HG03342 (cell line): ENCODE data around the gene KCND3.

Experiments
- ATAC-seq: cut with Tn5 transposase; IDR thresholded peaks from one replicate; pipeline ENCODE4 v1.9.1; 2021; ENCODE audit warnings: mild to moderate bottlenecking, moderate library complexity; ENCODE audit not compliant: unreplicated experiment

Gene KCND3

DNA sequence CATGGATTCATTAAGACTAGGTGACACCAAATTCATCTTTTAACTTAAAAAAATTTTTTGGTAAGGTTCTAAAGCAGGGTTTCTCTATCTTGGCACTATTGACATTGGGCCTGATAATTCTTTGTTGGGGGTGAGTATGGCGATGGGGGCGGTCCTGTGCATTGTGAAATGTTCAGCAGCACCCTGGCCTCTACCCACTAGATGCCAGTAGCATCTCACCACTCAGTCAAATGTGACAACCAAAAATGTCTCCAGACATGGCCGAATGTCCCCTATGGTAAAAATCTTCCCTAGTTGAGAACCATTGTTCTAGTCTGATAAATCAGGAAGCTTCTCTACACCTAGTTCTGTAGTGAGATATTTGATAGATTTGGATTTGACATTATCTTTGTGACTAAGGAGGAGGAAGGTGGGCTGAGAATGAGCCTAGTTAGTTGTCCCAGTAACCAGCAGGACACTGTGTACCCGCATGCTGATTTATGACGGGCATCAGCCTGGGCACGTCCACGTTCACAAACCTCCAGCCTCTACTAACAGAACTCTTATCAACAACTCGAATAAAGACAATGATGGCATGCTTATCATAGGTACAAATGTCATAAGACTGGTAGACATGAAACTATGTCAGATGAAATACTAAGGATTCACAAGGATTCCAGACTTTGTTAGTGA, 104.6 kb downstream of the KCND3 start:
- no peak for ATAC-seq

DNA sequence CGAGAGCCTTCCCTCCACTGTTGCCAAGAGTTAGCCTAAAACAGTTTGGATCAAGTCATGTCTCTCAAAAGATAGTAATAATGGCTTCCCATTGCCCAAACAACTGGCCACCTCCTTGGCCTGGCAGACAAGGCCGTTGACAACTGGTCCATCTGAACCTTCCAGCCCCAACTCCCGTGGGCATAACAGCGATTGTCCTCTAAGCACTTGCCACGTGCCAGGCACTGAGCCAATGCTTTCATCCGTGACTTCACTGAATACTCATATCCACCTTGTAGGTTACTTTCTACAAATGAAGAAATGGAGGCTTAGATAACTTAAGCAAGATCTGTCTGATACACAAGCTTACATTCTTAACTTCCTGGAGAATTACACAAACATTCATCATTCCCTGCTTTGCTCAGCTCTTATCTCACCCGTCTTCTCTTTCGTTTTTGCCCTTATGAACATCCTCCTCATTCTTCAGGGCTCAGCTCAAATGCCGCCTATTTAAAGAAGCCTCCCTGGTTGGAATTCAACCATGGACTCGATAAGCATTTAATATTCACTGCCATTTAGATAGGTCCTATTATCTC, 106.4 kb downstream of the KCND3 start:
- no peak for ATAC-seq

DNA sequence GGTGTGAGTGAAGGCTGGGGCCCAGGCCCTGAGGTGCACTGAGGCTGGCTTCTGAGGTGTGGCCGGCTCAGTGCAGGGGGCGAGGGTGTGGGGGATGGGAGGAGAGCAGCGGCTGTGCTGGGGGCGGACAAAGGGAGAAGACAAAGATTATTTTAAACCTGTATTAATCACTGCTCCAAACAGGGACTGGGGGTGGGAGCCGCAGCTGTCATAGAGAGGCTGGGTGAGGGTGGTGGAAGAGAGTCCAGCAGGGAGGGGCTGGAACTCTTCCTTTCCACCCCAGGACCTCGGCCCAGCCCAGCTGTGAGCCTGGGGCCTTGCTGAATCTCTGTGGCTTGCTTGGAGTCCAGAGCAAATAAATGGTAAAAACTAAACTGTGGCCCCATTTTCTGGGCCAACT, 106.9 kb downstream of the KCND3 start:
- ATAC-seq: no peak

DNA sequence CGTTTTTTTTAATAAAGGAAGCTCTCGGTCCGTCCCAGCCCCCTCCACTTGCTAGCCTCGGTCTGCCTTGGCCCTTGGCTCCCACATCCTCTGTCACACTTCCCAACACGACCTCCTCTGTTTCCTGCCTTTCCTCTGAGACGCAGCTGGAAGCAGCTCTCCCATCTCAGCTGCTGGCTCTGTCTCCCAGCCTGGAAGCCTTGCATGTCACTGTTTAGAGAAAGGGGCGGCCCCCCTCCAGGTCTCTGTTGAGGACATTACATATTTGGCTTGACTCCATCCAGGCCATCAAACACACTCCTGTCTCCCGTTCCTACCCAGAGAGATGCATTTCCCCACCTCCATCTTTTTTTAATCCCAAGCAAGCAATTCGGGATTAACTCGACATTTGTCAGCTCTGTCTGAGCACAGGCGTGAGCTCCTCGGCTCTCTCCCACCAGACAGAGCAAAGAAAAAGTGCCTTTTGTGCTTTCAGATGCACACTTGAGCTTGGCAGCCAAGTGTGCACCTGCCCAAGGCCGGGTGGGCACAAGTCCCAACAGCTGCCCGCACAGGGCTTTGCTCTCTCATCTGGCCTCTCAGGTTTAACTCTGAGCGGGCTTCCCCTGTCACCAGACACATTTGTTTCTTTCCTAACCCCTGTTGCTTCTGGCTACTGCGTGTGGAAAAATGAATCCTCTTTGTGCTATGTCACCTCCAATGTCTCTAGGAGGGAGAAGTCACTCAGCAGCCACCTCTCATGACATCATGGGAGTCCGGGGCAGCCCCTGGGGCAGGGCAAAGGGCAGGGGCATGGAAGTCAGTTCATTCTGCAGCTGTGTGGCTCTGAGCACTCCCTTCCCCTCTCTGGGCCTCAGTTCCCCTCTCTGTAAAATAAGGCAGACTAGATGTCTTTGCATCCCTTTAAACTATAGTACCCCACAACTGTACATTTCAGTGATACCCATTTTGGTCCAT, 108.3 kb downstream of the KCND3 start:
- ATAC-seq: no peak

DNA sequence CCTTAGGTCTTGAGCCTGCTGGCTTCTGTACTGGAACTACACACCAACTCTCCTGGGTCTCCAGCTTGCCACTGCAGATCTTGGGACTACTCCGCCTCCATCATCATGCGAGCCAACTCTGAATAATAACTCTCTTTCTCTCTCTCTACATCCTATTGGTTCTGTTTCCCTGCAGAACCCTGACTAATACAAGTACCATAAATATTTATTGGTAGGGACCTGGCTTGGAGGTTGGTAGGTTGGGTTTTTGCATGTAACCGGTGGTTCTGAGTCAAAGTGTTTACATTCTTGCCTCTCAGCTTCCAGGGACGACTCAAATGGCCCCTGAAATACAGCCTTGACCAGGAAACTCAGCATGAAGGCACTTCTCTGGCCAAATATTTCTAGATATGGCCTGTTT, 110.4 kb downstream of the KCND3 start:
- no peak for ATAC-seq

DNA sequence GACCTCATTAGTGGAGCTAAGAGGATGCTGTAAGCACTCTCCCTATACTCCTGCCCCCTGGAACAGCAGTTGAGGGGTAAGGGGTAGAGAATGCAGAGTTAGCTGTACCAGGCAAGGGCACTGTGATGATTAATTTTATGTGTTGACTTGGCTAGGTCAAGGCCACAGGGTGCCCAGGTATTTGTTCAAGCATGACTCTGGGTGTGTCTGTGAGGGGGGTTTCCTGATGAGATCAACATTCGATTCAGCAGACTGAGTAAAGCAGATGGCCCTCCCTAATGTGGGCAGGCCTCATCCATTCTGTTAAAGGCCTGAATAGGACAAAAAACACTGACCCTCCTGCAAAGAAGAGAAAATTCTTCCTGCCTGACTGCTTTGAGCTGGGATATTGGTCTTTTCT, 110.8 kb downstream of the KCND3 start:
- ATAC-seq: no peak

DNA sequence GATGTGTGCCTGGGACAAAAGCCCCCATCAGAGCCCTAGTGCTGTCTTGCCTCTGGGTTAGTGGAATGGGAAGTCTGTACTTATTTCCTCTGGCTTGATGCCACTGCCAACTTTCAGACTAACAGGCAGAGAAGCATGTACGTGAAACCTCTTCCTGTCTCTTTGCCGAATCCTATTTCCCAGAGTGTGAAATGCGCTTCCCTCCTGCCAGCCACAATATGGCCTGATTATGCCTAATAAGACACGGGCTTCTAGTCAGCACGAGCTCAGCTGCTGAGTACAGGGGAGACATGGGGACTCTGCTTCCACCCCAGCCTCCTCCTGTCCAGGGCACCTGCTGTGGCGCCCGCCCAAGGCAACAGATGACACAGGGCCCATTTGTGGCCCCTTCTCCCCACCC, 111.4 kb downstream of the KCND3 start:
- ATAC-seq: no peak

DNA sequence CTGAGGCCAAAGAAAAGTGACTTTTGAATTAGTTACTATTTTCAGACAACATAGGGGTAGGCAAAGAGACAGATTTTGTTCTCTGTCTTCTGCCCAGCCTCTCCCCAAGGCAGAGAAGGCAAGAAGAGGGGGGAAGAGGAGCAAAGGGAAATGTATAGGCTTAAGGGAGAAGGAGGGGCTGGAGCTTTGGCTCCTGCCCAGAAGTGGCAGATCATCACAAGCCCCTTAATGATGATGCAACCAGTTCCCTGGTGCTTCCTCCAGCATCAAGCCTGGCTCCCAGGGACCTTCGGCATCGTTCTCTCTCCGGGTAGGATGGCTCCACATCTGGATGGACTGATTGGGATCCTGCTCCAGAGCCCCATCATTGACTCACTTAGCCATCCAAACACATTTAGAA, 112.8 kb downstream of the KCND3 start:
- ATAC-seq: no peak

DNA sequence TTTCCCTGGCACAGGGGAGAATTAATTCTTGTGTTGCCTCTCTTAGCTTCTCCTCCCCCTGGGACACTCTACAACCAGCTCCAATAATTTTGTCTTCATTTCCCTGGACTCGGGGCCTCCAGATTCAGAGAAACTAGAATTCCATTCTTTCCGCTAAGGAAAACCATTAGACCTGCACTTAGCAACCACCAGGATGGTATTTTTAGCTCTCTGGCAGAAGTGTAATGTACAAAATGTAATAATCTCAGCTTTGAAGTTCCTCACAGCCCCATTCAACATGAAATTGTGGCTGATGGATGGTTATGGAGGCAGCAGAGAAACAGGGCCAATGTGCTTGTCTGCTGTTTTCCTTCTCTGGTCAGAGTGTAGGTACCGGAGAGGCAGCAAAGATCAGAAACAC, 113.8 kb downstream of the KCND3 start:
- no peak for ATAC-seq

DNA sequence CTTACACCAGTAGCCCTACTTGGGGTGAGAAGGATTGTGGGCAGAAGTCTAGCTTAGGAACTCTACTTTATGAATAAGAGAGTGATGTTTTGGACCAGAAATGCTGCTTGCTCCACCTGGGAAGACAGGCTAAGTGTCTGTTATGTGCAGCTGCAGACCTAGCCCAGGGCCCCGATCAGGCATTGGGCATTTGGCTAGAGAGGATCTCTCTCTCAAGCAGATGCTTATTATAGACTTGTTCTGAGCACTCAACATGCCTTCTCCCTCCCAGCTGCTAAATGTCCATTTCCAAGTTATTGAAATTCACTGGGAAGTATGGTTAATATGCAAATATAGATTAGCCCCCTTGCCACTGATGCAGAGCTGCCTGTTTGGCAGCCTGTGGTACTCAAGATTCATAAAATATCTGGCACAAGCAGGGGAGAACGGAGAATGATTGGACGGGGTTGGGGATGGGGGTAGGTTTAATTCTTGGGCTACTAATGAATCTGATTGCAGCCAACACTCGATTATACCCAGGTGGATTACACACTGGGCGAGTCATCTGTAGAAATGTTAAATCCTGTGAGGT, 115.9 kb downstream of the KCND3 start:
- ATAC-seq: no peak

DNA sequence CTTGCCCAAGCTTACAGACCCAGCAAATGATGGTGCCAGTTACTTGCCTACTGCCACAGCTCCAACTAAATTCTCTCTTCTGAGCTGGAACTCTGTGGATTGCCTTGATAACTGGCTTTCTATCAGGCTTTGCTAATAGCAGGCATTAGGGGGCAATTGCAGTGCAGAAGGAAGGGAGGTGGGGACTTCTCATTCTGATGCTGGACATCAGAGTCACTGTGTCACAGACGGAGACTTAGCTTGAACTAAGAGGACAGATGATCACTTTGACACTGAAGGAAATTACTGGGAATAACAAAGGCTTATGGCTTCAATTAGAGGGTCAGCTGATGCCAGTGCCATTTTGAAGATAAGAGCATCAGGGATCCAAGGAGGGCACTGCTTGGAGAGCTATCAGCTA, 119.3 kb downstream of the KCND3 start:
- no peak for ATAC-seq

DNA sequence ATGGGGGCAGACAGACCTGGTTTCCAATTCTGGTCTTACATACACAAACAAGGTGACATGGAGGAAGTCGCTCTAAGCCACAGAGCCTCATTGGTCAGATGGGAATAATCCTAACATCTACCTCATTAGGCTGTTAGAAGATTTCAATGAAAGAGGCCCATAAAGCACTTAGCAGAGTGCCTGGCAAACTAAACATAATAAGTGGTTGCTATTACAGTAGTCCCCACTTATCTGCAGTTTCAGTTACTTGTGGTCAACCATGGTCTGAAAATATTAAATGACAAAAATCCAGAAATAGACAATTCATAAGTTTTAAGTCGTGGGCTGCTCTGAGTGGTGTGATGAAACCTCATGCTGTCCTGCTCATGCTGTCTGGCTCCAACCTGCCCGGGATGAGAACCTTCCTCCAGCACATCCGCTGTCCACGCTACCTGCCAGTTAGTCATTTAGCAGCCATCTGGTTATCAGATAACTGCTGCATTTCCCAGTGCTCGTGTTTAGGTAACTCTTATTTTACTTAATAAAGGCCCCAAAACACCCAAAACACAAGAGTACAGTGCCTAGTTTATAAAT, 121.5 kb downstream of the KCND3 start:
- no peak for ATAC-seq

DNA sequence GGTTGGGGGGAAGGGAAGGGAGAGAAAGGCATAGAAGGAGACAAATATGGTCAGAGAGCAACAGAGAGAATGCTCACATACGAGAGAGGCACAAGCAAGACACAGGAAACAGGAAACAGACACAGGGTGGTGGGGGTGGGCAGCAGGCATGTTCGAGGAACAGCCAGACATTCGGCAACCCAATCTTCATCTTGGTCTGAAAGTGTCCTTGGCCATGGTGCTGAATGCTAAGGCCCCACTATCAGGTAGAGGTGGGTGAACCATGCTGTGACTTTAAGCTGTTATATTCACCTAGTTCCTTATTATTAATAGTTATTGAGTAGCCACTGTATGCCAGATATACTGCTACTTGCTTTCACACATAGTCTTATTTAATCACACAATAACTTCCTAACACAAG, 124.6 kb downstream of the KCND3 start:
- ATAC-seq: no peak

DNA sequence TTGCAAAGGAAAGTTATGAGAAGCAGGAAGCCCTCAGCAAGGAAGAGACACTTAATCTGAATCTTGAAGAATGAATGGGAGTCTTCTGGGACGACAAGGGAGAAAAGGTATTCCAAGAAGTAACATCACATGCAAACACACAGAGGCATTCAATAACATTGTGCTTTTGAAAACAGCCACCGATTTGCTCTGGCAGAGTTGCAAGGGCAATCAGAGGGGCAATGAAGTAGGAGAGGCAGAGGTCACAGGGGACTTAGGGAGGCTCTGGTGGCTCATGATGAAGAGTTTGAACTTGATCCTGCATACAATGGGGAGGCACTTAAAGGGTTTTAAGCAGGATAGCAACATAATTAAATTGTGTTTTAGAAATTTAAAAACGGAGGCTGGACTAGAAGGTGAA, 126.1 kb downstream of the KCND3 start:
- ATAC-seq: no peak

DNA sequence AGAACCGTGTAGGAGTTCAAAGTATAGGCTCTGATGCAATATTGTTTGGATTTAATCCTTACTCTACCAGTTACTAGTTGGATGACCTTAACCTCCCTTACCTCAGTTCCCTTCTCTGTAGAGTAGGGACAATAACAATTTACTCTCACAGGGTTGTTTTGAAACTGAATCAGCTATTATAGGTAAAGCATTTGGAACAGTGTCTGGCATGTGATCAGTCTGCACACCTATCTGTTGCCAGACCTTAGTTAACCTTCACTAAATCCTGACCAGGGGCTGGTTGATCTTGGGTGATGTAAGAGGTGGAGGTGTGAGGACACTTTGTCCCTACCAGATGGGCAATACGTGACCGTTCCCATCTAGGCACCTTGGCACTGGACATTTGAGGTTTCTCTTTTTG, 126.9 kb downstream of the KCND3 start:
- no peak for ATAC-seq

DNA sequence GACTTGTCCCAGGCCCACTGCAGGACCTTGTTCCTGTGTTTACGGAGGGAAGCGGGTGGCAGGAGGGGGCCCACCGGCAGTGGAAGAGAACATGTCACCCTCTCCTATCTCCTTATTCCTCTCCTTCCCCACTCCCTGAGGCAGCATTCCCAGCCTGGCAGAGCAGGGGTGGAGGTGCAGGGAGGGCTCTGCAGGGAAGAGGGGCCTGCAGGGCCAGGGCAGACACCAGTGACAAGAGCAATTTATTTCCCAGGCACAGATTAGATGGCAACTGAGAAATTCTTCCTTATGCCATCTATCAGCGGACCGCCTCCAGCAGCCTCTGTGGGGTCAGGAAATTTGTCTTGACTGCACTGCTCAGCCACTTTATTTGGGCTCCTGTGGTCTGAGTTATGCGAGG, 127.9 kb downstream of the KCND3 start:
- no peak for ATAC-seq

DNA sequence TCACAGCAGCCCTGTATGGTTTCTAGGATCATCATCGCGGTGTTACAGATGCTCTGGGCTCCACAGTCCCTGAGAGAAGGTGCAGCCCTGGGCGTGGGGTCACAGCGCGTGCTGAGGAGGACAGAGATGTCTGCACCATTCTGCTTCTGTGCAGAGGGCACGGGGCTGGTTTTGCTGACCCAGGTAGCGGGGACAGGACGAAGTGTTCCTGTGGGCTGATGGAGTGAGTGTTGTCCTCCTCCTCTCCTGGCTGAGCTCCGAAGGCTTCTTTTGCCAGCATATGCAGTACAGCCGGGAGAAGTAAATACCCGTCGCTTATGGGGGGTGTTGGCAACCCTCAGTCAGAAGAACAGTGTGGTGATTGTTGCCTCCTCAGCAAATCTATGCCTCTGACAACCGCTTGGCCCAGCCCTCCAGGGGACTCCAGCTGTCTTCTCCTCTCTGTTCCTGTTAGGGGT, 132.2 kb downstream of the KCND3 start:
- no peak for ATAC-seq

DNA sequence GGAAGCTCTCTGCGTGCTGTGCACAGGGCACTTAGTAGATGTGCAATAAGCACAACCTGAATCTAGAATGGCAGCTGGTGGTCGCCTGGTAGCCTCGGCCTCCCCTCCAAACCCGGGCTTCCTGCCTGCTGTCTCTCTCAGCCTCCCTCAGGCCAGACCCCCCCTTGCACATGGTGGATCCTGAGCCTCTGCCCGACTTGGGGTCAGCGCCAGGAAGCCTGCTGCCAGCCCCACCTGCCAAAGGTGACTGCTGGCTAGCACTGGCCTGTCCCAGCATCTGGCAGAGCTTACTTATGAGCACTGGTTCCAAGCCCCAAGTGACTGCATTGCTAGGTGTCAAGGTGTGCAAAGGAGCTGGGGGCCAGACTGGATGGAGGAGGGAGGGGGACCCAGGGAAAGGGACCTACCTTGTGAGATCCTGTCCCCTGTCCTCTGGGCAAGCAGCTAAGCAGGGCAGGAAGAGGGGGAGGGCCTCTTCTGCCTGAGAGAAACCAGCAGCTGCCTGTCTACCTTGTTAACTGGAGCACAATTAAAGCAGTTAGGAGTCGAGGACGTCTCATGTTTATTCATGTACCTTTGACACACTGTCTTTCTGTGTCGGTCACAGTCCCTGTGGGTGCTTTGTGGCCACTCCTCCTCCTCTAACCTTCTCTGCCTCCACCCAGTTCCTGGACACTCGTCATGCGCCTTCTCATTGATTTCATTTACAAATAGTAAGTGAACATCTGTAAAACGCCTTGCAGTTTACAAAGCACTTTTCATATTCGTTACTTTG, 132.9 kb downstream of the KCND3 start:
- ATAC-seq: no peak

DNA sequence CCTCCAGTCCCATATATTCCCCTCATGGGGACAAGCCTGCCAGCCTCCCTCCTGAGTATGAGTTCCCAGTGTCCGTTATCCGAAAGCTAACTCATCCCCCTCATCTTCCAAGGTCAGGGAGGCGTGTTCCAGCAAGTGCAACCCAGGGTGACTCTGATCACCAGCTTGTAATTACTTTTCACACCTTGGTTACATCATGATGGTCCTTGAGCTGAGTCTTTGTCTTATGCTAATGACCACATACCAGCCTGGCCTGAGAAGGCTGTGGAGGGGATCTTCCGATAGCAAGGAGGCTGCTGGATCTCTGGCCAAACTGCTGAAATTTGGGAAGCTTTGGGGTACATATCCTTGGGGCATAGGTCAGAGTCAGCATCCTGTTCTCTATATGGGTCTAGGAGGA, 134.2 kb downstream of the KCND3 start:
- ATAC-seq: no peak

DNA sequence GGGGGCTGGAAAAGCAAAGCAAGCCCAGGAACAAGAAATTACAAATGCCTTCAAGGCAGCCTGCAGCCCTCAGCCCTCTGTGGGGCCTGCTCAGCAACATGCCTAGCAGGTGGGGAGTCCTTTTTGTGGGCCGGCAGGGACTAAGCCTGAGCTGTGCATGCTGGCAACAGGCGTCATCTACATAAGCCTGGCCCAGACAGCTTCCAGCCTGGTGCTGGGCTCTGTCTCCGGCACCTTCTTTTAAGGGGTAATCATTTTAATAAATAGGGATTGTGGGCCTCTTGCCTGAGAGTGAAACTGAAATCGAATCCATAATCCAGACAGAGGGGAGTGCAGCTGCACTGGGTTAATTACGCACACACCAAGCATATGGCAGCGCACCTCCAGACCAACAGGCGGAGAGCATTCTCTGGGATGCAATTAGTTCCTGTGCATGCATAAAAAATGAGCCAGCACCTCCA, 137.2 kb downstream of the KCND3 start:
- ATAC-seq: no peak
